WERI-Rb-1 (cell line): Measurements from ENCODE around the gene EFHD1.
A peak's percentile ranks its signal among the peaks of the same experiment; 100 is the strongest.

Source experiments
- DNase-seq: peaks from one replicate; pipeline ENCODE4 v3.0.0-alpha.2; 2020
- H3K27ac ChIP-seq: fragments of 250-450 bp; sonication (Bioruptor Pico); 2 replicates; pipeline ENCODE4 v1.5.1; 2020; ENCODE audit warnings: mild to moderate bottlenecking, moderate library complexity
- H3K27me3 ChIP-seq: fragments of 250-450 bp; sonication (Bioruptor Pico); 2 replicates; pipeline ENCODE4 v1.5.1; 2021; ENCODE audit warnings: mild to moderate bottlenecking, low read depth, moderate library complexity; ENCODE audit not compliant: insufficient read depth, severe bottlenecking
- H3K36me3 ChIP-seq: fragments of 250-450 bp; sonication (Bioruptor Pico); 2 replicates; pipeline ENCODE4 v1.5.1; 2020; ENCODE audit warnings: mild to moderate bottlenecking, moderate library complexity
- H3K4me3 ChIP-seq: 2 replicates; pipeline ENCODE4 v1.5.1; 2011; ENCODE audit warnings: low read depth, mild to moderate bottlenecking, control low read depth, low read length
- H3K9me3 ChIP-seq: fragments of 250-450 bp; sonication (Bioruptor Pico); 2 replicates; pipeline ENCODE4 v1.5.1; 2021; ENCODE audit warnings: mild to moderate bottlenecking, moderate library complexity; ENCODE audit not compliant: severe bottlenecking
- TF ChIP-seq, protein P1 (sequence below): IDR thresholded peaks from 2 replicates; pipeline ENCODE4 v1.5.1; 2011; ENCODE audit warnings: low read depth, mild to moderate bottlenecking, control low read depth, inconsistent platforms, low read length

The EFHD1 gene

GRCh38 chr2:232649033-232649432, 15.6 kb downstream of the EFHD1 start:
- no peaks in the 10 kb centered on the region for H3K27me3 ChIP-seq
- no peaks in the 10 kb centered on the region for H3K9me3 ChIP-seq
- no peak for DNase-seq
- no peak overlapping the region for H3K4me3 ChIP-seq
- TF ChIP-seq, protein P1, sequence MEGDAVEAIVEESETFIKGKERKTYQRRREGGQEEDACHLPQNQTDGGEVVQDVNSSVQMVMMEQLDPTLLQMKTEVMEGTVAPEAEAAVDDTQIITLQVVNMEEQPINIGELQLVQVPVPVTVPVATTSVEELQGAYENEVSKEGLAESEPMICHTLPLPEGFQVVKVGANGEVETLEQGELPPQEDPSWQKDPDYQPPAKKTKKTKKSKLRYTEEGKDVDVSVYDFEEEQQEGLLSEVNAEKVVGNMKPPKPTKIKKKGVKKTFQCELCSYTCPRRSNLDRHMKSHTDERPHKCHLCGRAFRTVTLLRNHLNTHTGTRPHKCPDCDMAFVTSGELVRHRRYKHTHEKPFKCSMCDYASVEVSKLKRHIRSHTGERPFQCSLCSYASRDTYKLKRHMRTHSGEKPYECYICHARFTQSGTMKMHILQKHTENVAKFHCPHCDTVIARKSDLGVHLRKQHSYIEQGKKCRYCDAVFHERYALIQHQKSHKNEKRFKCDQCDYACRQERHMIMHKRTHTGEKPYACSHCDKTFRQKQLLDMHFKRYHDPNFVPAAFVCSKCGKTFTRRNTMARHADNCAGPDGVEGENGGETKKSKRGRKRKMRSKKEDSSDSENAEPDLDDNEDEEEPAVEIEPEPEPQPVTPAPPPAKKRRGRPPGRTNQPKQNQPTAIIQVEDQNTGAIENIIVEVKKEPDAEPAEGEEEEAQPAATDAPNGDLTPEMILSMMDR = no peak
- no peaks in the 10 kb centered on the region for H3K36me3 ChIP-seq
- no peak overlapping the region for H3K27ac ChIP-seq

DNA sequence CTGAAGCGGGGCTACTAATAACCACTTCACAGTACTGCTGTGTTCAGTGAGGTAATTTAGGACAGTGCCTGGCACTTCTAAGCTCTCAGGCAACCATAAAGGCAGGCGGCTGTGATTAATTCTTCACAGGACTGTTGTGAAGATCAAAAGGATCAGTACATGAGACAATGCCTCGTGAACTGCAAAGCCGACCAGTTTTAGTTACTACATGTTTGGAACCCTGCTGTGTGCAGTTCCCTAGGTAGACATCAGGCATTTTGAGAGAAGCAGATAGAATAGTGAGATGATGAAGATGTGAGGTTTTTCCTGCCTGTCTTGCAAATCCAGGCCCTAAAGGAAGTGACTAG, 19.1 kb downstream of the EFHD1 start:
- DNase-seq = peak; percentile 37

GRCh38 chr2:232653441-232653840, 20.0 kb downstream of the EFHD1 start:
- Histone ChIP-seq H3K36me3 (no peaks in the 10 kb centered on the region), H3K9me3 (no peaks in the 10 kb centered on the region), H3K4me3 (no peak overlapping the region), H3K27me3 (no peaks in the 10 kb centered on the region), H3K27ac (no peak overlapping the region)
- no peak for DNase-seq
- TF ChIP-seq, protein P1 = no peak

More for the DNA sequence above, 19.1 kb downstream of the EFHD1 start:
- Histone ChIP-seq H3K4me3 (no peak overlapping the region), H3K9me3 (no peaks in the 10 kb centered on the region), H3K27ac (no peak overlapping the region), H3K36me3 (no peaks in the 10 kb centered on the region), H3K27me3 (no peaks in the 10 kb centered on the region)
- TF ChIP-seq, protein P1 = no peak

DNA sequence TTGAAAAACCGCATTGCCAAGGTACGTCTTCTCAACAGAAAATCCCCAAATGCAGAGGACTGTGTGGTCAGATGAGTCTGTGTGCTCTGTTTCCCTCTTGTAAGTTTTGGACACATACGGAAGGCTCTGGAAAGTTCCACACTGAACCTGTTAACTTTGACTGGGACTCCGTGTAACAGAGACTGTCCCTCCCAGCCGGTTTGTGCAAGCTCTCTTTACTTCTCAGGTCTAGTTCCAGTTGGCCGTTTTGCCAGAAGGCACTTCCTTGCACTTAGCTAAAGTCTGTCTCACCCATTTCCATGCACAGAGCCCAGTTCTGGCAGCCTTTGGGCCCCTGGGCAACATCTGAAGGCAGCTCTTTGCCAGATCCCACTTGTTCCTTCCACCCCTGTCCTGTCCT, 22.0 kb downstream of the EFHD1 start:
- H3K9me3 ChIP-seq = no peaks in the 10 kb centered on the region
- H3K4me3 ChIP-seq = no peak overlapping the region
- no peak for DNase-seq
- no peak overlapping the region for H3K27ac ChIP-seq
- TF ChIP-seq, protein P1 = no peak
- no peaks in the 10 kb centered on the region for H3K27me3 ChIP-seq
- H3K36me3 ChIP-seq = no peaks in the 10 kb centered on the region

DNA sequence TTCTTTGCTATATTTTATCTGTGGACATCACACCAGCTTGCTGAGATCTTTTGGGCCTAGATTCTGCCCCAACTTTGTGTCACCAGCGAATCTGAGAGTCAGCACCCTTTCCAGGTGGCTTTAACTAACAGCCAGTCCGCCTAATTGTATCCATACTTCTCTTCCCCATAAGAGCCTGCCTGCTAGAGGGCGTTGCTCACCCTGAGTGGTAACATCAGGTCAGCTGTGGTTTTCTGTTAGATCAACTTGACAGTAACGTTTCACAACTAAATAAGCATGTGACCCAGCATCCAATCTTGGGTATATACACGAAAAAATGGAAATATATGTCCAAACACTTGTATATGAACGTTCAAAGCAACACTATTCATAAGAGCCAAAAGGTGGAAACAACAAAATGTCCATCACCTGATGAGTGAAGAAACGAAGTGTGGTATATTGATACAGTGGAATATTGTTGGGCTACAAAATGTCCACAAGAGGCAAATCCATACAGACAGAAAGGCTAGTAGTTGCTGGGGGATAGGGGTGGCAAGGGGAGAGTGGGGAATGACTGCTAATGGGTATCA, 24.9 kb downstream of the EFHD1 start:
- Histone ChIP-seq H3K36me3 (no peaks in the 10 kb centered on the region), H3K27me3 (no peaks in the 10 kb centered on the region), H3K4me3 (no peak overlapping the region), H3K9me3 (no peaks in the 10 kb centered on the region), H3K27ac (no peak overlapping the region)
- DNase-seq = no peak
- TF ChIP-seq, protein P1 = no peak

- Histone ChIP-seq H3K4me3 (no peak overlapping the region), H3K9me3 (no peaks in the 10 kb centered on the region), H3K27ac (no peak overlapping the region), H3K27me3 (no peaks in the 10 kb centered on the region), H3K36me3 (no peaks in the 10 kb centered on the region)
- TF ChIP-seq, protein P1 = no peak
- no peak for DNase-seq
Observed at GRCh38 chr2:232659359-232659758, 26.0 kb downstream of the EFHD1 start.
